T-helper 1 cell treated with Interleukin-12 subunit alpha and Interleukin-12 subunit beta and Interleukin-4 antibody, amounts not matched to agents 30 ng/mL and 1 ng/mL, for 36 hours (primary cell): ENCODE results near the gene CALM1. TPM values are rescaled to one million over a fixed set of nuclear protein-coding genes. Genes with fewer than 3 reads are reported as not detected.

ENCODE experiments used
- intact Hi-C: fragments of 100-400 bp; cut with micrococcal nuclease; formaldehyde crosslinking; loops from one replicate; pipeline ENCODE4 v1.15.1; 2024
- total RNA-seq: library from RNA; stranded (reverse); gene quantifications from 2 replicates; pipeline ENCODE4 v1.2.3, GENCODE V29; 2022

CALM1 gene
- total RNA-seq, 1 donor from 2014 or later: 664 TPM

DNA sequence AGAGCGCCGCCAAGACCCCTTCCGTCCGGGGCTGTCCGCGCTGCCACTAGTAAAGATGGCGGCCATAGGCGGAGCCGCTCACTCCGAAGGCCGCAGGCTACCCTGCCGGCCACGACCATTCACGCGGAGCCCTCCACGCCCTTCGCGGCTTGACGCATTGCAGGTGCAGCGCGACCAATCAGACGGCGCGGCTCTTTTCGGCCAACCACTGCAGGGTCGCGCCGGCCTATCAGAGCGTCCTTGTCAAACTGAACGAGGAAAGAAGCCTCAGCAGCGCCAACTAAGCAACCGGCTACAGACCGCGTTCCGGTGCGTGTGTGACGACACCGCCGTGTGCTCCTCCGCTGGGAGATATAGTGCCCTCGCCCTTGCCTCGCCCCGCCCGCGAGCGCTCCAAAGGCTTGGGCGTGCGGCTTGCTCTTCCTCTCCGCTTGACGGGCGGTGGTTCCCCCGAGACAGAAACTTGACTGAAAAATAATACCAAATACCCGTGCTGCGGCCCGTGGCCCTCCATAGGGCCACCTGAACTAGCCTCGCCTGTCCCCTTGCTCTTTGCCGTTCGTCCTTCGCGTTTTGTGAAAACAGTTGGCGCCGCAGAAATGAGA, 13.6 kb upstream of the CALM1 start:
- intact Hi-C loops: loop anchor here (1.0 to 5.0 kb wide), 10 partner anchors 14 to 1739 kb away; partner anchors contain the start of genes CALM1, CCDC88C, CPSF2 and FOXN3

DNA sequence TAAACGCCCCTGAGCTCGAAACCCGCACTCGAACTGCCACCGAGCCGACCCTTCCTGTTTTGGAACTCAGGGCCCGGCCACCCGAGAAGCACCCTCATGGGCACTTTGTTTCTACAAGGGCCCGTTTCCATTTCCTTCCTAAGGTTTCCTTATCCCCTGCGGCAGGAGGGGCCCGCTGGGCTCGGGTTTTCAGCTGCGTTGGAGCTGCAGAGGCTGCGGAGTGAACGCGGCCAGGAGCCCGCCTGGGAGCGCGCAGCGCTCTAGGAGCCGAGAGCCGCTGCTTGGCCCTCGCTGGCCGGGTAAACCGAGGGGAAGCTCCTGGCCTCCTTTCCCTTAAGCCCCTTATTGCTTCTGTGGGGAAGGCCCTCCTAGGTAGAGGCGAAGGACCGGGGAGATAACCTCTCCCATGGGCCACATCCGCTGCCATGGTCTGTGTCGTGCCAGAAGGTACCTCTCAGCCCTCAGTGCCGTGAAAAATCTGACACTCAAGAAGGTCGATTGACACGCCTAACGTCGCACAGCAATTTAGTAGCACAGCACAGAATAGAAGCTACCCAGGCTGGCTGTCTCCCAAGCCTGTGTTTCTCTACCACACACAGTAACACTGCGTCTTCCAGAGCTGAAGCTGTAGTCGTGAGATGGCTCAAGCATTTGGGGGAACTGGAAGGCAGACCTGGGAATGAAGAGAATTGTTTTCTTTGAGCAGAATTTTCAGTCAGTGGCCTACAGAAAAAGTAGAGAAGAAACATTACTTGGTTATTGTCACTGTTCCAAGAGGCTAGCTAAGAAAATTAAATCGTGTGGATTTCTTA, 12.9 kb upstream of the CALM1 start:
- intact Hi-C loops: loop anchor here (1.0 to 5.0 kb wide), 12 partner anchors 13 to 1738 kb away; partner anchors contain the start of genes CALM1, CCDC88C, CPSF2 and DGLUCY

DNA sequence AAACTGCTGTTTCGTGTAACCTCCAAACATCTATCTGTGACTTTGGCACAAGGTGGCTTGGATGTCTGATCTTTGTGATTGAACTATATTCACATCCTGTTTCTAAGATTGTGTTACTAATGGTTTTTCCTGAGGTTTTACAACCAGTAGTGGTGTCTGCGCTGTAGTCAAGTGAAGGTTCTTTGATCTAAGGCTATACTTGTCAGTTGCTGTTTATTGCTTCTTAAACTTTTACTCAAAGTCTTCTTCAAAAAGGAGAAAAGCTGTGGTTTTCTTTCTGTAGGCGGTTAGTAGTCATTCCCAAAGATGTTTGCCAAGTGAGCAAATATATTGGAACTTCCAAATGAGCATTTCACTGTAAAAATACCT, 12.3 kb upstream of the CALM1 start:
- intact Hi-C loops: loop anchor here (1.0 to 5.0 kb wide), 6 partner anchors 429 to 1738 kb away; partner anchors contain the start of genes CCDC88C, CPSF2, DGLUCY and FOXN3

DNA sequence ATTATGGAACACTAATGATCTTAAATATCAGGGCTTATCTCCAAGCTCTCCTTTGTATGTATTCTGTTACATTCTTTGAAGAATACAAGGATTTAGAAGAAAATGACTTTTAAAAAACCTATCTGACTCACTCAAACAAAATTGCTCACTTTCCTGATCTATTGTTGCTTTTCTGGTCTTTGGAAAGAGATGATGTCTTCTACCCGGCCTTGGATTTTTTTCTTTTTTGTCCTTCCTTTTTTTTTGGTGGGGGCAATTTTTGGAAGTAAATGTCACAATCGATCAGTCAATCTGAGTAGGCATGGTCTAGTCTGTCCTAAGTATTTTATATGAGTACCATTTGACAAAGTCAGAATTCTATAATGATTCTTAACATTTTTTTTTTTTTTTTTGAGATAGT, 10.5 kb upstream of the CALM1 start:
- intact Hi-C loops: no loop called here

DNA sequence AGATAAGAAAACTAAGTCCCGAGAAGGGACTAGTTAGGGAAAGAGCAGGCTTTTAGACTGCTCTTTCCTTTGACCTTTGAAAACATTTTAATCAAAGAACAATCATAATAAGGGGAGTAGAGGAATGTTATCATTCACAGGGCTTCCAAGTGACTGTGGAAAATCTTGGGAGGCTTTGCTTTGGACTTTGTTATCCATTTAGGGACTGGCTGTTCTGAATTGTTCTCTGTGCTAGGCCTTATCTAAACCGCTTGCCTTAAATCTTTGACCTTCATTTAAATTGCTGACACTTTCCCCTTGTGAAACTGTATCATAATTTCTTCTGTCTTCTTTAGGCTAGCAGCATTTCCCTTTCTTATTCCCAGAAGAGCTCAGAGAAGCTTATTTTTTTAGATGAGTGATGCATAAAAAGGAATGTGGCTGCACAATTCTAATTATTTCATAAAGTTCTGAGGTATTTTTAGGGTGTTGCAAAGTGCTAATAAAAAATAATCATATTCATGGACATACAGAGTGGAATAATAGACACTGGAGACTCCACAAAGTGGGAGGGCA, 9.5 kb upstream of the CALM1 start:
- intact Hi-C loops: no loop called here

DNA sequence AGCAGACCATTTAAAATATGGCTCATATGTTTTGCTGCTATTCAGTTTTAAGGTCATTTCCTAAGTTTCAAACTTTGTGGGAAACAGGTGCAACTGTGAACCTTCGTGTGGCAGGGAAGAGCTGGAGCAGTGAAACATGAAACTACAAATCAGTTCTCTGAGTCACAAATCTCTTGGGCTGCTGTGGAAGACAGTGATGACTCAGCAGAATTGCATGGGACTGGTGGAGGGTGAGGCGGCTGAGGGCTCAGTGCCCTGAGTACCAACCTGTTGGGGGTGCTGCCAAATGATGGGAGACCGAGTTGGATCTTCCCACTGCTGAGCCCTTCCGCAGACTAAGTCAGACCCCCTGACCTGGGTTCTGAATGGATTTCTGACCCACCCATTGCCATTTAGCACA, 8.4 kb upstream of the CALM1 start:
- intact Hi-C loops: no loop called here

DNA sequence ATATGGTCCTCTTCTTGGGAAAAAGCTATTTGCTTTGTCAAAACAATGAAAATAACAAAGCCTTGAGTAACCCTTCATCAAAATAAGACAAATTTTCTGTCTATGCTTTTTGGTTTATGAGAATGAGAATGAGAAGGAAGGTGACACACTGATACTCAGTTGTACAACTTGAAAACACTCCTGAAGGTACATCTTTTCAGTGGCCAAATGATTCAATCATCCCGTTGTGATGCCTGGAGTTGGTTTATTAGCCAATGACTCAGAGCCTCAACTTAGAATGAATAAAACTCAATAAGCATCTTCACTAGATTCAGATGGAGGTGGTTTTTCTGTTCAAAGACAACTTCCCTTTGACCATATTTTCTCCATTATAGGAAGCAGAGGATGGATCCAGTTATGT, 7.8 kb upstream of the CALM1 start:
- intact Hi-C loops: no loop called here

DNA sequence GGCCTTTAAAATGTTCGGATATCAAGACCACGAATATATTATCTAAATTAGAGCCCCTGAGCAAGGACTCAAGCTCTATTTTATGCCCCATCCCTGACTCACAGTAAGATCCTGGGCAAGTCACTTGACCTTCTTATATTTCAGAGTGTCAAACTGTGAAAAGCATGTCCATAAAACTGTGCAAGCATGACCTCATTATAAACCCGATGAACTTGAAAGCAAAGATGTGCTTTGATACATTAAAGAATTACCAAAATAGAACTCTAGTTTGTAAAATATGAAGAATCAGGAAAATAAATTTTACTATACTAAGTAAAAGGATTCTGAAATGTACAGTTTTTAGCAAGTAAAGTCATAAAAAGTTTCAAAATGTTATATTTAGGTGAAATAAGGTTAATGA, 2.9 kb upstream of the CALM1 start:
- intact Hi-C loops: loop anchor here (10.0 kb wide), 1 partner anchor 1471 kb away; the partner anchor contains the start of gene TC2N

DNA sequence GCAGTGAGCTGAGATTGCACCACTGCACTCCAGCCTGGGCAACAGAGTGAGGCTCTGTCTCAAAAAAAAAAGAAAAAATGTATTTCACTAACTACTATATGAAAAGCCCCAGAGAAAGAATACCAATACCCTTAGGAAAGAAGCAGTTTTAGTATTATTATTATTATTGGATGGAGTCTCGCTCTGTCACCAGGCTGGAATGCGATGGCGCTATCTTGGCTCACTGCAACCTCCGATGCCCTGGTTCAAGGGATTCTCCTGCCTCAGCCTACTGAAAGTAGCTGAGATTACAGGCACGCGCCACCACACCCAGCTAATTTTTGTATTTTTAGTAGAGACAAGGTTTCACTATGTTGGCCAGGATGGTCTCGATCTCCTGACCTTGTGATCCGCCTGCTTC, 2.0 kb upstream of the CALM1 start:
- intact Hi-C loops: loop anchor here (5.0 to 10.0 kb wide), 8 partner anchors 628 to 1713 kb away; partner anchors contain the start of genes ATXN3, CCDC88C, FOXN3 and GPR68

DNA sequence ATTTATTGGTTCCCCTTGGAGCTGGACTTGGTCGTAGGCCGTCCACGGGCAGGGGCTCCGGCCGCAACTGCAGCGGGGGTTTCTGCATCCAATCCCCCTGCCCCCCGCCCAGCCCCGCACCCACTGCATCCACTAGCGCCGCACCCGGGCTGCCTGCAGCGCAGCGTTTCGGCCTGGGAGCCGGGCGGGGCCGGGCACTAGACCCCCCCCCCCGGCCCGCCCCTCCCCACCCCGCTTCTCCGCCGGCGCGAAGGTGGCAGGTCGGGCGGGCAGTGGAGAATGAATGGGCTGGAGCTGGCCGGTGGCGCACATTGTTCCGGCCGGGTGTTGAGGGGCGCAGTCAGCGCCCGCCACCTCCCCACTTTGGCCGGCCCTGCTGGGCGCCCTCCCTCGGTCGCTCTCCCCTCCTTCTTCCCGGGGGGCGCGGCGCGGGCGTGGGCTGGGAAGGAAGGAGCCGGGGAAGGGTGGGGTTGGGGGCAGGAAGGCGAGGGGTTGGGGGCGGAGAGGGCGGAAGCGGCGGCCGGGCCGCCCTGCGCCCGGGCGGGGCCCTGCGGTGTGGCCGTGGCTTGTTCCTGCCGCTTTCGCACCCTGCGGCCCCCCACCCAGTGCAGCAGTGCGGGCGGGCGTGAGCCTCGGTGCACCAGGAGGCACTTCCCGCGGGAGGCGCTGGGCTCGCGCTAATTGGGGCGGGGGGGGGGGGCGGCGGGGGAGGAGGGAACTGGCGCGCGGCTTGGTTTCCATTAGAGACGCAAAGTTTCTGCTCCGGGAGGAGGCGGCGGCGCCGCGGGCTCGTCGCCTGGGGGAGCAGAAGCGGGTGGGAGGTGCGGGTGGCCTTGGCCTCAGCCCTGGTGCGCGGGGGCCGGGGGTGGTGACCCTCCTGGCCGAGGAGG, 841 bp downstream of the CALM1 start:
- intact Hi-C loops: loop anchor here (1.0 to 10.0 kb wide), 9 partner anchors 14 to 1710 kb away; partner anchors contain the start of genes ATXN3, CCDC88C, FOXN3 and GPR68

DNA sequence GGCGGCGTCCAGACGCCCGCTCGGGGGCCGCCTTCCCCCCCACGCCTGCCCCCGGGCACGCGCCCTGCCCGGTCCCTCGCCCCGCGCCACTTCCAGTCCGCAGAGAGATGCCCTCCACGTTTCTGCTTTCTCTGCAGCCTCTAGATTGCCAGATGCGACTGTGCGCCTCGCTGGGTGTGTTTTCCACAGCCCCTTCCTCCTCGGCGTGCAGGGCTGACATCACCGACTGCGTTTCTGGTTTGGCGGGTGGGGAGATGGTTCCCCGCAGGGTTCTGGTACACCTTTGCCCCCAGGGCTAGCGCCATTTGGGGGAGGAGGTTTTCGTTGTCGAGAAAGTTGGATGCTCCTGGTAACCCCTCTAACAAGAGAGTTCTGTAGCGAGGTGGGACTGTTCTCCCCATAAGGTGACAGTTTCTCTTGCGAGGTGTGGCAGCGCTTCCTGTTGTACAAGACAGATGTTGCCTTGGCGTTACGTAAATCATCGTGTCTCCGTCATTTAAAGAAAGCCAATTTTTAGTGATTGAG, 1.5 kb downstream of the CALM1 start:
- intact Hi-C loops: loop anchor here (5.0 to 10.0 kb wide), 8 partner anchors 624 to 1709 kb away; partner anchors contain the start of genes ATXN3, CCDC88C, FOXN3 and GPR68

DNA sequence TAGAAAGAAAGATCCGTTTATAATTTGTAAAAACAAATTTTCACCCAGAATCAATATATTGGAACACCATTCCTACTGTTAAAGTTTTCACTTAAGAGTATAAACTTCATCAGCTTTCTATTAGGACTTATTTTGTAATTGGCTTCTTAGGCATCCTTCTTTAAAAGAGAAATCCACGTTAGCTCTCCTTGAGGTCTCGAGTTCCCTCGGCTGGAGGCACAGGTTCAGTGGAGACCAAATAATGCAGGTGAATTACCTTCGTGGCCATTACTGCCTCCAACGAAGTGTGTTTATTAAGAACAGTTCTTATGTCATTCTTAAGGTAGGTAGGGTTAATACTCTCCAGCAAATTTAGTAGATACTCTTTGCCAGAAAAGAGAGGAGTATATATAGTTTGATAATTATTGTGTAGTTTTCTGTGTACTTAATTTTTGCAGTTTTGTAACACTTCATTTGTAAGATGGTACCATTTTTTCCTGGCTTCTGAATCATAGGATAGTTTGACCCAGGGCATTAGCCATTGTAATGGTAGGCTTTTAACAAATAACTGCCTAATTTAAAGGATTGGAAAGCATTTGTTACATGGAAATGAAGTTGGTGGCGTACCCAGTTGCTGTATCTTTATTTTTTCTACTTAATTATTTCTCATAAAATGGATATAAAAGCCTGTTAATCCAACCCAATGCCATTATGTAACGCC, 2.2 kb downstream of the CALM1 start:
- intact Hi-C loops: loop anchor here (1.0 to 10.0 kb wide), 15 partner anchors 67 to 1708 kb away; partner anchors contain the start of genes ATXN3, CCDC88C, FOXN3 and GPR68

DNA sequence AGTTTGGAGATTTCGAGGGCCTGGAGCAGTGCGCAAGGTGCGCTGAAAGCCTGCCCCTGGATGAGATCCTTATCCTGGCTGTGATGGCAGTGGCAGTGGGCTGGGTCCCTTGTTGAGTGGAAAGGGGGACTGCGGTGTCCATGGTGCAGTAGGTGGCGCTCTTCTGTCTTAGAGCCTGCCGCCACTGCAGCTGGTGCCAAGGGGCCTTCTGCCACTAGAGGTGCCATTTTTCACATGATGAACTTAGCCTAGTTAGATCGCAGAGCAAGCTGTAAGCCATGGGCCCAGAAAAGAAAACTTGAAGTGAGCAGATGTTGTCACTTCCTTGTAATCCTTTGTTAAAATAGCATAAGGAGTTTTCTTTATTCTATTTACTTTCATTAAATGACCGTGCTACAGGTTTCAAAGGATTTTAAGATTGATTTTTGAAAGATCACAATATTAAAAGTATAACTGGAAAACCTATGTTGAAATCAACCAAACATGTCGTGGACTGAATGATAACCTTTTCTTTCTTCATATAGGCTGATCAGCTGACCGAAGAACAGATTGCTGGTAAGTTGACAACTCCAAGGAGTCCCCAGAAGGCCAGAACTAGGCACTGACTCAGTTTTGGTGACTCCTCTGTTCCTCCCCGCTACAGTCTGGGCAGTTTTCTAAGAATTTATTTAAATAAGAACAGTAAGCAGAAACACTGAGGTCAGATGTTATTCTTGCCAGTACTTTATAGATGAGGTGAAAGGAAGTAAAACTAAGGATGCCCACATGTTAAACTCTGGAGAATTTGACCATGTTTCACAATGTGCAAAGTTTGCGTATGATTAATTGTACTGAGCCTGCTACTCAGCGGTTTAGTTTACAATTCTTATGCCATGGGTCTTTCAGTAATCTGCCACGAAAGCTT, 3.0 kb downstream of the CALM1 start:
- intact Hi-C loops: loop anchor here (1.0 to 10.0 kb wide), 15 partner anchors 67 to 1708 kb away; partner anchors contain the start of genes ATXN3, CCDC88C, FOXN3 and GPR68

DNA sequence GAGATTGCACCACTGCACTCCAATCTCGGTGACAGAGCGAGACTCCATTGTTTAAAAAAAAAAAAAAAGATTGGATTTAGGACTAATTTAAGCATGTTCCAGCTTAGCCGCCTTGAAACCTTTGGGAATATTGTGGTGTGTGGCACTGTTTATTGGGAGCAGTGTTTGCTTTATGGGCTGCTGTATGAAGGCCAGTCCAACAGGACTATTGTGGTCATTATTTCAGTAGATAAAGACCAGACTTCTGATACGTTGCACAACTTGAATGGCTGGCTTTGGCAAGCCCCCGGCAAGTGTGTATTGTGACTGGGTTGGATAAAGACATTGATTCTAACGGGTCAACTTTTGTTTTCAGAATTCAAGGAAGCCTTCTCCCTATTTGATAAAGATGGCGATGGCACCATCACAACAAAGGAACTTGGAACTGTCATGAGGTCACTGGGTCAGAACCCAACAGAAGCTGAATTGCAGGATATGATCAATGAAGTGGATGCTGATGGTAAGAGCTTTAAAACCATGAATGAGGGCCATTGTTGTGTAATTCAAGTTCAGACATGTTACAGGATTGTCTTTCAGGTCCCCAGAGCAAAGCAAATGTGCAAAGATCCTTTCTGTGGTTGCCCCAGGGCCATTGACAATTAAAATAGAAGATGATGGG, 4.2 kb downstream of the CALM1 start:
- intact Hi-C loops: no loop called here

DNA sequence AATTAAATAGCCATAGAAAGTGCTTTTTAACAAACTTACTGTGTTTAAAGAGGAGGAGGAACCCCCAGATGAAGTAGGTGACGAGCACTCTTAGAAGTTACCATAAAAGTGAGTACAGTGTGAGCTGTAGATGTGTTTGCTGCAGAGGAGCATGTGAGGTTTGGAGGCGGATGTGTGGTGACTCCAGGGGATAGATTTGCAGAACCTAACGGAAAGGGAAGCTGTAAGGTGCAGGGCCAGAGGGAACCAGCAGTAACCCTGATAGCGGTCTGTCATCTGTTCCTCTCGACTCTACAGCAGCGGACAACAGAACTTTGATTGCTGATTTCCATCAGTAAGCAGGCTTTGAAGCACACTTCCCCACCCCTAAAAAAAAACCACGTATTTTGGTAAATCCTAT, 5.2 kb downstream of the CALM1 start:
- intact Hi-C loops: no loop called here

DNA sequence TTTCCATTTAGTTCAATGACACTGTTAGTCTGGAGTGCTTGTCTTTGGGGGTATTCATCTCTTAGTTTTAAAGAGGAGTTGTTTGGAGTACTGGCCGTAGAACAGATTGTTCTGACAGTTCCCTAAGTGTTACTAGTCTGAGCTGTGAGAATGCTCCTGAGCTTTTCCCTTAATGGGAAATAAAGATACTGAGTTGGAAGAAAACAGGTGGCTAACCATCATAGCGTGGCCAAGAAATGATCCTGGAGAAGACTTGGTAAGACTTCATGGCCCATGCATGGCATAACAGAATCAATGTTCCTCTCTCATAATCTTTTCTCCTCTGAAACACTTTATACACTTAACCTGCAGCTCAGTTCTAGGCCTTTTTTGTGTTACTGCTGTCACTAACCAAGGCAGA, 6.2 kb downstream of the CALM1 start:
- intact Hi-C loops: no loop called here

DNA sequence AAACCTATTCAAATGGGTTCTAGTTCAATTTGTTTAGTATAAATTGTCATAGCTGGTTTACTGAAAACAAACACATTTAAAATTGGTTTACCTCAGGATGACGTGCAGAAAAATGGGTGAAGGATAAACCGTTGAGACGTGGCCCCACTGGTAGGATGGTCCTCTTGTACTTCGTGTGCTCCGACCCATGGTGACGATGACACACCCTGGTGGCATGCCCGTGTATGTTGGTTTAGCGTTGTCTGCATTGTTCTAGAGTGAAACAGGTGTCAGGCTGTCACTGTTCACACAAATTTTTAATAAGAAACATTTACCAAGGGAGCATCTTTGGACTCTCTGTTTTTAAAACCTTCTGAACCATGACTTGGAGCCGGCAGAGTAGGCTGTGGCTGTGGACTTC, 8.3 kb downstream of the CALM1 start:
- intact Hi-C loops: no loop called here

DNA sequence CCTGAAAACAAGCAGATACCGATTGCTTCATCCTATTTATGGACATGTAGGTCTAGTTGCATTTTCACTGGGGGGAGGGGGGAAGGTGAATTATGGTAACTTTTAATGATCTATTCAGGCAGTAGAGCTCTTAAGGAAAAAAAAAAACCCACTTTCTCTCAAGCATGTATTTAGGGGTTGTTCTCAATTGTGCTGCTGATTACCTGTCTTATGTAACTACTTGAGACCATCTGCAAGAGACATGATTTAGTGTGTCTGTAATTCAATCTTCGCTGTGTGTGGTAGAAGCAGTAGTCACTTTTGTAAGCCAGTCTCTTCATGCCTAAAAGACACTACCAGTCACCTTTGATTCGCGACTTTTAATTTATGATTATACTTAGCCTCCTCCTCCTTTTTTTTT, 8.9 kb downstream of the CALM1 start:
- intact Hi-C loops: no loop called here
